SU-DHL-6 (cell line): ENCODE data around the gene CREBZF.
"Not testable (repeated sequence)": the region's sequence is repeated elsewhere in the genome, so short reads cannot be mapped to it uniquely, and the experiment has no call there.

ENCODE experiments used
- H2AFZ ChIP-seq: fragments of 200-600 bp; sonication (generic); 2 replicates; pipeline ENCODE4 v1.6.1; 2014; ENCODE audit warnings: low read depth, mild to moderate bottlenecking, moderate library complexity, mixed read lengths, antibody characterized with exemption, low read length; ENCODE audit not compliant: severe bottlenecking
- H3F3A ChIP-seq: fragments of 200-600 bp; shearing (Covaris generic); 2 replicates; pipeline ENCODE4 v1.6.0; 2016; ENCODE audit warnings: antibody characterized with exemption, mild to moderate bottlenecking; ENCODE audit not compliant: insufficient read depth
- H3K27ac ChIP-seq: fragments of 200-600 bp; sonication (generic); 2 replicates; pipeline ENCODE4 v1.5.1; 2016; ENCODE audit warnings: low read depth, mild to moderate bottlenecking, low read length, moderate library complexity, mixed read lengths
- H3K27me3 ChIP-seq: fragments of 200-600 bp; sonication (generic), shearing (Covaris generic); 2 replicates; pipeline ENCODE4 v1.6.0; 2014; ENCODE audit warnings: mild to moderate bottlenecking, low read length
- H3K36me3 ChIP-seq: fragments of 200-600 bp; sonication (generic); 2 replicates; pipeline ENCODE4 v1.6.1; 2014; ENCODE audit warnings: mild to moderate bottlenecking, low read length, mixed read lengths
- H3K4me2 ChIP-seq: fragments of 300-600, 200-600 bp; shearing (Covaris generic), sonication (generic); 2 replicates; pipeline ENCODE4 v1.6.0; 2014; ENCODE audit warnings: low read length, low read depth, mild to moderate bottlenecking; ENCODE audit not compliant: poor library complexity, severe bottlenecking
- H3K4me3 ChIP-seq: fragments of 200-600 bp; sonication (generic); 2 replicates; pipeline ENCODE4 v1.5.1; 2014; ENCODE audit warnings: antibody characterized with exemption, low read length, mild to moderate bottlenecking, mixed read lengths; ENCODE audit not compliant: insufficient read depth, poor library complexity, severe bottlenecking
- H3K79me2 ChIP-seq: fragments of 200-600 bp; sonication (generic); 2 replicates; pipeline ENCODE4 v1.6.1; 2014; ENCODE audit warnings: mild to moderate bottlenecking, low read length, moderate library complexity; ENCODE audit not compliant: insufficient read depth
- H3K9ac ChIP-seq: fragments of 200-600 bp; sonication (generic); 2 replicates; pipeline ENCODE4 v1.7.0; 2014; ENCODE audit warnings: mild to moderate bottlenecking, low read length
- H3K9me2 ChIP-seq: fragments of 200-600 bp; sonication (generic); replicated peaks from 2 replicates; pipeline ENCODE4 v1.6.1; 2014; ENCODE audit warnings: low read length; ENCODE audit not compliant: insufficient read depth
- H3K9me3 ChIP-seq: fragments of 200-600 bp; sonication (generic); 2 replicates; pipeline ENCODE4 v1.6.1; 2014; ENCODE audit warnings: low read length, mixed read lengths; ENCODE audit not compliant: insufficient read depth
- H4K20me1 ChIP-seq: fragments of 200-600 bp; sonication (generic); 2 replicates; pipeline ENCODE4 v1.6.1; 2014; ENCODE audit warnings: low read depth, mild to moderate bottlenecking, antibody characterized with exemption, low read length, moderate library complexity, mixed read lengths
- CTCF ChIP-seq: fragments of 200-600 bp; sonication (generic); IDR thresholded peaks from one replicate; pipeline ENCODE4 v1.5.1; 2017; ENCODE audit warnings: antibody characterized with exemption, mild to moderate bottlenecking, low read length, moderate library complexity; ENCODE audit not compliant: insufficient read depth, poor library complexity, severe bottlenecking
- EZH2phosphoT487 ChIP-seq: fragments of 200-600 bp; sonication (generic), shearing (Covaris generic); conservative IDR thresholded peaks from 2 replicates; pipeline ENCODE4 v1.6.1; 2018; ENCODE audit warnings: mild to moderate bottlenecking, antibody characterized with exemption, low read length, moderate library complexity, mixed read lengths

The CREBZF gene

GRCh38 chr11:85658180-85658579, 6.7 kb downstream of the CREBZF start:
- H4K20me1 ChIP-seq = peaks cover 67% of the 10 kb centered on the region
- H3K27ac ChIP-seq = no peak overlapping the region
- no peak overlapping the region for H3K9ac ChIP-seq
- H3K4me3 ChIP-seq = no peak overlapping the region
- no peaks in the 10 kb centered on the region for H3K27me3 ChIP-seq
- TF ChIP-seq EZH2phosphoT487 = no peak
- TF ChIP-seq CTCF = no peak
- H3K79me2 ChIP-seq = peaks cover 64% of the 10 kb centered on the region
- no peaks in the 10 kb centered on the region for H3K9me3 ChIP-seq
- peaks cover 78% of the 10 kb centered on the region for H3K36me3 ChIP-seq
- no peaks in the 10 kb centered on the region for H3K9me2 ChIP-seq
- H3F3A ChIP-seq = peaks cover 59% of the 10 kb centered on the region
- H3K4me2 ChIP-seq = no peak overlapping the region
- no peak overlapping the region for H2AFZ ChIP-seq

- no peak overlapping the region for H3K9ac ChIP-seq
- TF ChIP-seq EZH2phosphoT487 (no peak), CTCF (no peak)
- H4K20me1 ChIP-seq = peaks cover 54% of the 10 kb centered on the region
- H3K27me3 ChIP-seq = no peaks in the 10 kb centered on the region
- H3K36me3 ChIP-seq = peaks cover 66% of the 10 kb centered on the region
- H2AFZ ChIP-seq = no peak overlapping the region
- no peak overlapping the region for H3K4me3 ChIP-seq
- H3K27ac ChIP-seq = no peak overlapping the region
- no peaks in the 10 kb centered on the region for H3K9me3 ChIP-seq
- H3K4me2 ChIP-seq = no peak overlapping the region
- H3K9me2 ChIP-seq = no peaks in the 10 kb centered on the region
- H3F3A ChIP-seq = peaks cover 72% of the 10 kb centered on the region
- peaks cover 50% of the 10 kb centered on the region for H3K79me2 ChIP-seq
Observed at GRCh38 chr11:85656777-85657176, 8.2 kb downstream of the CREBZF start.

- H3K9me3 ChIP-seq, H3K9me2 ChIP-seq, H3K27me3 ChIP-seq, H3K4me2 ChIP-seq, H3K9ac ChIP-seq, H3K27ac ChIP-seq, H3K4me3 ChIP-seq, H2AFZ ChIP-seq: not testable (repeated sequence)
- Histone ChIP-seq H3F3A (peaks cover 75% of the 10 kb centered on the region), H4K20me1 (peaks cover 30% of the 10 kb centered on the region), H3K79me2 (peaks cover 28% of the 10 kb centered on the region), H3K36me3 (peaks cover 44% of the 10 kb centered on the region)
Observed at GRCh38 chr11:85654343-85654742, 10.6 kb downstream of the CREBZF start.

GRCh38 chr11:85652786-85653447, 12.0 kb downstream of the CREBZF start:
- H3K9me3 ChIP-seq = no peaks in the 10 kb centered on the region
- TF ChIP-seq CTCF (no peak), EZH2phosphoT487 (no peak)
- H3K9me2 ChIP-seq = no peaks in the 10 kb centered on the region
- peaks cover 28% of the 10 kb centered on the region for H3K79me2 ChIP-seq
- no peak overlapping the region for H3K4me3 ChIP-seq
- H3K9ac ChIP-seq = no peak overlapping the region
- H2AFZ ChIP-seq = no peak overlapping the region
- H3K36me3 ChIP-seq = peaks cover 30% of the 10 kb centered on the region
- peaks cover 16% of the 10 kb centered on the region for H4K20me1 ChIP-seq
- H3K4me2 ChIP-seq = no peak overlapping the region
- H3F3A ChIP-seq = peaks cover 67% of the 10 kb centered on the region
- H3K27me3 ChIP-seq = no peaks in the 10 kb centered on the region
- H3K27ac ChIP-seq = no peak overlapping the region
